HG03354 (cell line): ENCODE data around the gene PRSS8.
A peak's percentile ranks its signal among the peaks of the same experiment; 100 is the strongest.
"Not testable (repeated sequence)": the region's sequence is repeated elsewhere in the genome, so short reads cannot be mapped to it uniquely, and the experiment has no call there.

Experiments used
- ATAC-seq: cut with Tn5 transposase; IDR thresholded peaks from one replicate; pipeline ENCODE4 v1.9.1; 2021; ENCODE audit warnings: mild to moderate bottlenecking; ENCODE audit not compliant: unreplicated experiment, poor library complexity, severe bottlenecking

Gene PRSS8

GRCh38 chr16:31145398-31145990 is 10.0 kb upstream of the PRSS8 start:
- ATAC-seq = no peak

DNA sequence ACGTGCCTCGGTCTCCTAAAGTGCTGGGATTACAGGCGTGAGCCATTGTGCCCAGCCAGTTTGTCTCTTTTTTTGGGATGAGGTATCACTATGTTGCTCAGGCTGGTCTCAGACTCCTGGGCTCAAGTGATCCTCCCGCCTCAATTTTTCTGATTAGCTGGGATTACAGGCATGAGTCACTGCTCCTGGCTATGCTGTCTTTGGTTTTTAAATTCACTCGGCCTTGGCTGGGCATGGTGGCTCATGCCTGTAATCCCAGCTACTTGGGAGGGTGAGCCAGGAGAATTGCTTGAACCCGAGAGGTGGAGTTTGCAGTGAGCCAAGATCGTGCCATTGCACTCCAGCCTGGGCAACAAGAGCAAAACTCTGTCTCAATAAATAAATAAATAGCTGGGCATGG is 8.9 kb upstream of the PRSS8 start:
- not testable (repeated sequence) for ATAC-seq

- ATAC-seq = no peak
These were observed 8.2 kb upstream of the PRSS8 start for GRCh38 chr16:31143694-31144148.

- ATAC-seq = no peak
These were observed 7.6 kb upstream of the PRSS8 start for GRCh38 chr16:31143011-31143693.

GRCh38 chr16:31142109-31143010 is 6.8 kb upstream of the PRSS8 start:
- peak; percentile 84 for ATAC-seq

GRCh38 chr16:31141489-31142108 is 6.1 kb upstream of the PRSS8 start:
- ATAC-seq = no peak

DNA sequence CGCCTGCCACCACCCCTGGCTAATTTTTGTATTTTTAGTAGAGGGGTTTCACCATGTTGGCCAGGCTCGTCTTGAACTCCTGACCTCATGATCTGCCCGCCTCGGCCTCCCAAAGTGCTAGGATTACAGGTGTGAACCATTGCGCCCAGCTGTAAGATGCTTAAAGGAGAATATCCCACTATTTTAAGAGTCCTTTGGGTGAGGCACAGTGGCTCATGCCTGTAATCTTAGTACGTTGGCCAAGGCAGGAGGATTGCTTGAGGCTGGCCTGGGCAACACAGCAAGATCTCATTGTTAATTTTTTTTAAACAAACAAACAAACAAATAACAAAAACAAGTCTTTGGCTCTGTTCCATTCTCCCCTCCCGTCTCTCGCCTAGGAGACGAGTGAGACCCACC is 5.5 kb upstream of the PRSS8 start:
- not testable (repeated sequence) for ATAC-seq

DNA sequence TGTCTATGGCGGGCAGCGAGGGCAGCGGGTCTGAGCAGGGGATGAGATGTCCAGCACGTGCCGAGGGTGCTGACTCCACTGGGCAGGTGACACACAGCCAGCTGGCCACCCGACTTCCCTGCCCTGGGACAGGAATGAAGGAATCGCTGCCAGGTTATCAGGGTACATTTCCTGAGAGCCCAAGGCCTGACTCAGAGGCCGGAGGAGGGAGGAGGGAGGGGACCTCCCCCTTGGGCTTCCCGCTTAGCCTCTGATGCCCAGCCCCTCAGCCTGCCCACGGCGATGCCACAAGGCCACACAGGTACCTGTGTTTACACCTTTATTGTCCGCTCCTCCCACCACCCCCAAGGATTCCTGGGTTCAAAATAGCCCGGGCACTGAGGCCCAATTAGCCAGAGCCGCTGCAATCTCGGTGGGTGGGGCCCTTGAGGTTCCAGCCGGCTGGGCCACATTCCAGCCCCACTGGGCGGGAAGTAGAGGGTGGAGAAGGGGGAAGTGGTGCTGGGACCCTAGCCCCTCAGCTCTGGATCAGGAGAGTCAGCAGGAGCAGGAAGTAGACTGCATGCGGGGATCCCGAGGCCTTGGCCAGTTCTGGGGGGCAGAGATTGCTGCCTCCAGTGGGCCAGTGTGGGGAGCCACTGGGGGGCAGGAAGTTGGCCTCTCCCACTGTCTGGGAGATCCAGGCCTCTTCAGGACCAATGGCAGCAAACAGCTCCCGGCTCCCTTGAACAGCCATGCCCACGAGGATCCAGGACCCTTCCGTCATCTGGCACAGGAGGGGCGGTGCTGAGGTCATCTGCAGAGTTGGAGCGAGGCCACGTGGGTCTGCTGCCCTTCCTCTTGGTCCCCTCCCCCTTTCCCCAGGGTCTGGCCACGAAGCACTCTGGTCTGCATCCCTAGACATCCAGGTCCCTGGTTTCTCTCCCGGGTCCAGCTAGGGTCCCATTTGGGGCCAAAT is 3.4 kb upstream of the PRSS8 start:
- no peak for ATAC-seq

DNA sequence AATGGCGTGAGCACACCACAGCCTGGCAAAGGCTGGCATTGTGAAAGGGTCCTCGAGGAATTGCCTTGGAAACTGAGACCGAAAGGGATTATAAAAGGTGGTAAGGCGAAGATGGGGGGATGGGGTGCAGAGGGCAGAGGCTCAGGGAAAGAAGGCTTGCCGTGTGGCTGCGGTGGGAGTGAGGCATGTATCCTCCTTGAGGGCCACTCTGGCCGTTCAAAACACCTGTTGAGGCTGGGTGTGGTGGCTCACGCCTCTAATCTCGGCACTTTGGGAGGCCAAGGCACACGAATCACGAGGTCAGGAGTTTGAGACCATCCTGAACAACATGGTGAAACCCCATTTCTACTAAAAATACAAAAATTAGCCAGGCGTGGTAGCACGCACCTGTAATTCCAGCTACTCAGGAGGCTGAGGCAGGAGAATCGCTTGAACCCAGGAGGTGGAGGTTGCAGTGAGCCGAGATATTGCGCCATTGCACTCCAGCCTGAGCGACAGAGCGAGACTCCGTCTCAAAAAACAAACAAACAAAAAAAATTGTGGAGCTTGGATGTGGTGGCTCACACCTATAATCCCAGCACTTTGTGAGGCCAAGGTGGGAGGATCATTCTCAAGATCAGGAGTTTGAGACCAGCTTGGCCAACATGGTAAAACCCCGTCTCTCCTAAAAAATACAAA is 1.4 kb upstream of the PRSS8 start:
- not testable (repeated sequence) for ATAC-seq

DNA sequence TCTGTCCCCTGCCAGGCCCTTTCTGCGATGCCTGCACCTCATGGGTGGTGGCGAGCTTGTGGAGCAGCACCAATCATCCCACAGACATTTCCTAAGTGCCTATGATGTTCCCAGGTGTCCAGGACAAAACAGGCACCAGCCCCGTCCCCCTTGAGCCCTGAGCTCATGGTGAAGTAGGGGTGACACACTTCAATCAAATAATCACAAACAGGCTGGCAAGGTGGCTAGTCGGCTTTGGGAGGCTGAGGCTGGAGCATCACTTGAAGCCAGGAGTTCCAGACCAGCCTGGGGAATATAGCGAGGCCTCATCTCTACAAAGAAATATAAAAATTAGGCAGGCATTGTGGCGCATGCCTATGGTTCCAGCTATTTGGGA is 748 bp upstream of the PRSS8 start:
- ATAC-seq = no peak

- ATAC-seq = no peak
These were observed 647 bp downstream of the PRSS8 start for GRCh38 chr16:31134625-31135534.

DNA sequence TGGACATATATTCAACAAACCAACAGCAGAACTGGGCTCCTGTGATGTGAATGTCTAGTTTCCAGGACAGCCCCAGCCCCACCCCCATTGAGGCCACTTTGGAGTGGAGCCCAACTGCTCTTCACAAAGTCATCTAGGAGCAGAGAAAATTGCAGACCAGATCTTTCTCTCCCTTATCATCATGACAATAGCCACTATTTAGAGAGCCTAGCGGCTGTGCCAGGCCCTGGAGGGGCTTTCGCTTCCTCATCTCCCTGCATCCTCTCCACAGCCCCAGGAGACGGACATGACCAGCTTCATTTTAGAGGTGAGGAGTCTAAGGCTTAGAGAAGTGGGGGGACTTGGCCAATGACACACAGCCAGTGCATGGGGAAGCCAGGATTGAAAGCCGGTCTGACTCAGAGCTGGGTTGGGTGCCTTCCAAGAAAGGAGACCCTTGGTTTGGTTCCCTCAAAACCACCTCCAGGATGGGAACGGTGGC is 1.4 kb downstream of the PRSS8 start:
- ATAC-seq = no peak

- ATAC-seq = no peak
These were observed 2.5 kb downstream of the PRSS8 start for GRCh38 chr16:31133046-31133501.

DNA sequence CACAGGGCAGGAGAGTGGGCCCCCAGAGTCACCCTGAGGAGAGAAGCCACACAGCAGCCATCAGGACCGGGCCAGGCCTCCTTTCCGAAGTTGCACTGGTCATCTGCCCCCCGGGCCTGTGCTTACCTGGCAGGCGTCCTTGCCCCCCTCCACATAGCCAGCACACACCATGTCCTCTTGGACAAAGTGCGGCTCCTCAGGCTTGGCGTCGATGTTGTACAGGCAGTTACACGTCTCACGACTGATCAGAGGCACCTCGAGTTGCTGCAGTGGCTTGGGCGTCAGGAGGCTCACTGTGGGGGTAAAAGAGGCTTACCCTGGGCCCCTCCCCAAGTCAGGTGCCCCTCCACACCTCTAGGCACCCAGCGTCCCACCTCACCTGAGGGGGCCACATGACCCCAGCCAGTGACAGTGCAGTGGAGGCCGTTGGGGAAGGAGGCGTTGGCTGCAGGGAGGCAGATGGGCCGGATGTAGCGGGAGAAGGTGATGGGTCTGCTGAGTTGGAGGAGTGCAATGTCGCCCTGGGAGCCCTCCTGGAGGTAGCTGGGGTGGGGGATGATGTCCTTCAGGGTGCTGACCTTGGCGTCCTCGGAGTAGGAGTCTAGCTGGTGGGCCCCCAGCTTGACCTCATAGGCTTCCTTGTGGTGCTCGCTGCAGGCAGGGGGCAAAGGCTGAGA is 3.1 kb downstream of the PRSS8 start:
- ATAC-seq = no peak

GRCh38 chr16:31131841-31132271 is 3.7 kb downstream of the PRSS8 start:
- ATAC-seq = no peak

DNA sequence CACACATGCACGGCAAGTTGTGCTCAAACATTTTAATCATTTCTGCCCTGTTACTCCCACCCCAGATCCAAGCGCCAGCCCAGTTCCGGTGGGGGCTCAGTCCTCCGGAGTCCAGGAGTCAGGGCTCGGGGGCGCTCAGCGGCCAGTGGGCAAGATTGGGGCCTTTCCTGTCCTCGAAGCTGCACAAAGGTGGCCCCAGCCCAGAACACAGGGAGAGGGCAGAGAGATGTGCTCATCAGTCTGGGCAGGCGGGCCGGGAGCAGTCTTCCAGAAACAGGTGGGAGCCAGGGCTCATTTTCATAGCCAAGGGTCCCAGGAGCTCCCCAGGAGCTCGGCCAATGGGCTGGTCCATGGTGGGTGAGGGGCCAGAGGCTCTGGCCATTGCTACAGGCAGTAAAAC is 4.1 kb downstream of the PRSS8 start:
- ATAC-seq = no peak

GRCh38 chr16:31130899-31131298 is 4.6 kb downstream of the PRSS8 start:
- no peak for ATAC-seq
